HepG2 (cell line): ENCODE measurements around the gene PRKN.

Experiments used
- HNRNPK ChIP-seq: fragments of 200-400 bp; formaldehyde crosslinking; IDR thresholded peaks from 2 replicates; pipeline ENCODE4 v1.6.1; 2018; ENCODE audit warnings: low read length, low read depth, moderate library complexity, mild to moderate bottlenecking; ENCODE audit not compliant: poor library complexity, severe bottlenecking
- MIER2 ChIP-seq: IDR thresholded peaks from 2 replicates; pipeline ENCODE4 v1.6.1; 2016; ENCODE audit warnings: missing biosample characterization, missing genetic modification reagents
- POLR2A ChIP-seq, 2 experiments: IDR thresholded peaks; 2 replicates each; pipeline ENCODE4 v1.6.1; 2011; ENCODE audit warnings: low read depth in 2 of 2, low read length in 2 of 2, mild to moderate bottlenecking in 1 of 2, moderate library complexity in 1 of 2; ENCODE audit not compliant: insufficient read depth in 1 of 2
- ZBTB38 ChIP-seq: sonication (generic); formaldehyde crosslinking; IDR thresholded peaks from 2 replicates; pipeline ENCODE4 v1.5.1; 2020; ENCODE audit warnings: mild to moderate bottlenecking, missing genetic modification reagents
- TF ChIP-seq, protein P1 (sequence below): sonication (generic); formaldehyde crosslinking; IDR thresholded peaks from 2 replicates; pipeline ENCODE4 v1.5.0; 2020; ENCODE audit warnings: mild to moderate bottlenecking, missing genetic modification reagents, moderate library complexity

DNA sequence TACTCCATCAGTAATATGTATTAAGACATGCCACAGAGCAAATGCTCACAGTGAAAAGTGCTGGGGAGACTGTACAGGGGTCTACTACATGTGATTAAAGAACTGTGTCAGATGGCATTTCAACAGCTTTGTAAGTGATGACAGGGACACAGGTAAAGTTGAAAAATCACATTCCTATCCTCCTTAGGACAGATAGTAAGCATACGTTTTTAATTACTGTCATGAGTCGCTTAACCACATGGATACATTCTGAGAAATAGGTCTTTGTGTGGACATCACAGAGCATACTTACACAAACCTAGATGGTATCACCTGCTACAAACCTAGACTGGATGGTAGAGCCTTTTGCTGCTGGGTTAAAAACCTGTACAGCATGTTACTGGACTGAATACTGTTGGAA is 807.9 kb downstream of the PRKN start:
- no peak for TF ChIP-seq MIER2 (CRISPR knock-in tag)
- TF ChIP-seq POLR2A (IDR thresholded peaks at IDR 0.05; ENCODE audit: insufficient read depth in 1 of 2, low read depth in 2 of 2, low read length in 2 of 2), result no peak
- no peak for TF ChIP-seq HNRNPK
- TF ChIP-seq, protein P1, sequence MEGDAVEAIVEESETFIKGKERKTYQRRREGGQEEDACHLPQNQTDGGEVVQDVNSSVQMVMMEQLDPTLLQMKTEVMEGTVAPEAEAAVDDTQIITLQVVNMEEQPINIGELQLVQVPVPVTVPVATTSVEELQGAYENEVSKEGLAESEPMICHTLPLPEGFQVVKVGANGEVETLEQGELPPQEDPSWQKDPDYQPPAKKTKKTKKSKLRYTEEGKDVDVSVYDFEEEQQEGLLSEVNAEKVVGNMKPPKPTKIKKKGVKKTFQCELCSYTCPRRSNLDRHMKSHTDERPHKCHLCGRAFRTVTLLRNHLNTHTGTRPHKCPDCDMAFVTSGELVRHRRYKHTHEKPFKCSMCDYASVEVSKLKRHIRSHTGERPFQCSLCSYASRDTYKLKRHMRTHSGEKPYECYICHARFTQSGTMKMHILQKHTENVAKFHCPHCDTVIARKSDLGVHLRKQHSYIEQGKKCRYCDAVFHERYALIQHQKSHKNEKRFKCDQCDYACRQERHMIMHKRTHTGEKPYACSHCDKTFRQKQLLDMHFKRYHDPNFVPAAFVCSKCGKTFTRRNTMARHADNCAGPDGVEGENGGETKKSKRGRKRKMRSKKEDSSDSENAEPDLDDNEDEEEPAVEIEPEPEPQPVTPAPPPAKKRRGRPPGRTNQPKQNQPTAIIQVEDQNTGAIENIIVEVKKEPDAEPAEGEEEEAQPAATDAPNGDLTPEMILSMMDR, result no peak
- no peak for TF ChIP-seq ZBTB38 (CRISPR knock-in tag)
